ENCODE measurements around the gene BLOC1S5. TPM values are rescaled to one million over a fixed set of nuclear protein-coding genes. Genes with fewer than 3 reads are reported as not detected.

The BLOC1S5 gene
- total and polyA plus RNA-seq, 9 of the 15 experiments (the other 6 are each of a cell fraction or from before 2014, with no cell fraction given), result 8.5 to 41.0 (median 27.7) TPM

- TF ChIP-seq, protein P1, sequence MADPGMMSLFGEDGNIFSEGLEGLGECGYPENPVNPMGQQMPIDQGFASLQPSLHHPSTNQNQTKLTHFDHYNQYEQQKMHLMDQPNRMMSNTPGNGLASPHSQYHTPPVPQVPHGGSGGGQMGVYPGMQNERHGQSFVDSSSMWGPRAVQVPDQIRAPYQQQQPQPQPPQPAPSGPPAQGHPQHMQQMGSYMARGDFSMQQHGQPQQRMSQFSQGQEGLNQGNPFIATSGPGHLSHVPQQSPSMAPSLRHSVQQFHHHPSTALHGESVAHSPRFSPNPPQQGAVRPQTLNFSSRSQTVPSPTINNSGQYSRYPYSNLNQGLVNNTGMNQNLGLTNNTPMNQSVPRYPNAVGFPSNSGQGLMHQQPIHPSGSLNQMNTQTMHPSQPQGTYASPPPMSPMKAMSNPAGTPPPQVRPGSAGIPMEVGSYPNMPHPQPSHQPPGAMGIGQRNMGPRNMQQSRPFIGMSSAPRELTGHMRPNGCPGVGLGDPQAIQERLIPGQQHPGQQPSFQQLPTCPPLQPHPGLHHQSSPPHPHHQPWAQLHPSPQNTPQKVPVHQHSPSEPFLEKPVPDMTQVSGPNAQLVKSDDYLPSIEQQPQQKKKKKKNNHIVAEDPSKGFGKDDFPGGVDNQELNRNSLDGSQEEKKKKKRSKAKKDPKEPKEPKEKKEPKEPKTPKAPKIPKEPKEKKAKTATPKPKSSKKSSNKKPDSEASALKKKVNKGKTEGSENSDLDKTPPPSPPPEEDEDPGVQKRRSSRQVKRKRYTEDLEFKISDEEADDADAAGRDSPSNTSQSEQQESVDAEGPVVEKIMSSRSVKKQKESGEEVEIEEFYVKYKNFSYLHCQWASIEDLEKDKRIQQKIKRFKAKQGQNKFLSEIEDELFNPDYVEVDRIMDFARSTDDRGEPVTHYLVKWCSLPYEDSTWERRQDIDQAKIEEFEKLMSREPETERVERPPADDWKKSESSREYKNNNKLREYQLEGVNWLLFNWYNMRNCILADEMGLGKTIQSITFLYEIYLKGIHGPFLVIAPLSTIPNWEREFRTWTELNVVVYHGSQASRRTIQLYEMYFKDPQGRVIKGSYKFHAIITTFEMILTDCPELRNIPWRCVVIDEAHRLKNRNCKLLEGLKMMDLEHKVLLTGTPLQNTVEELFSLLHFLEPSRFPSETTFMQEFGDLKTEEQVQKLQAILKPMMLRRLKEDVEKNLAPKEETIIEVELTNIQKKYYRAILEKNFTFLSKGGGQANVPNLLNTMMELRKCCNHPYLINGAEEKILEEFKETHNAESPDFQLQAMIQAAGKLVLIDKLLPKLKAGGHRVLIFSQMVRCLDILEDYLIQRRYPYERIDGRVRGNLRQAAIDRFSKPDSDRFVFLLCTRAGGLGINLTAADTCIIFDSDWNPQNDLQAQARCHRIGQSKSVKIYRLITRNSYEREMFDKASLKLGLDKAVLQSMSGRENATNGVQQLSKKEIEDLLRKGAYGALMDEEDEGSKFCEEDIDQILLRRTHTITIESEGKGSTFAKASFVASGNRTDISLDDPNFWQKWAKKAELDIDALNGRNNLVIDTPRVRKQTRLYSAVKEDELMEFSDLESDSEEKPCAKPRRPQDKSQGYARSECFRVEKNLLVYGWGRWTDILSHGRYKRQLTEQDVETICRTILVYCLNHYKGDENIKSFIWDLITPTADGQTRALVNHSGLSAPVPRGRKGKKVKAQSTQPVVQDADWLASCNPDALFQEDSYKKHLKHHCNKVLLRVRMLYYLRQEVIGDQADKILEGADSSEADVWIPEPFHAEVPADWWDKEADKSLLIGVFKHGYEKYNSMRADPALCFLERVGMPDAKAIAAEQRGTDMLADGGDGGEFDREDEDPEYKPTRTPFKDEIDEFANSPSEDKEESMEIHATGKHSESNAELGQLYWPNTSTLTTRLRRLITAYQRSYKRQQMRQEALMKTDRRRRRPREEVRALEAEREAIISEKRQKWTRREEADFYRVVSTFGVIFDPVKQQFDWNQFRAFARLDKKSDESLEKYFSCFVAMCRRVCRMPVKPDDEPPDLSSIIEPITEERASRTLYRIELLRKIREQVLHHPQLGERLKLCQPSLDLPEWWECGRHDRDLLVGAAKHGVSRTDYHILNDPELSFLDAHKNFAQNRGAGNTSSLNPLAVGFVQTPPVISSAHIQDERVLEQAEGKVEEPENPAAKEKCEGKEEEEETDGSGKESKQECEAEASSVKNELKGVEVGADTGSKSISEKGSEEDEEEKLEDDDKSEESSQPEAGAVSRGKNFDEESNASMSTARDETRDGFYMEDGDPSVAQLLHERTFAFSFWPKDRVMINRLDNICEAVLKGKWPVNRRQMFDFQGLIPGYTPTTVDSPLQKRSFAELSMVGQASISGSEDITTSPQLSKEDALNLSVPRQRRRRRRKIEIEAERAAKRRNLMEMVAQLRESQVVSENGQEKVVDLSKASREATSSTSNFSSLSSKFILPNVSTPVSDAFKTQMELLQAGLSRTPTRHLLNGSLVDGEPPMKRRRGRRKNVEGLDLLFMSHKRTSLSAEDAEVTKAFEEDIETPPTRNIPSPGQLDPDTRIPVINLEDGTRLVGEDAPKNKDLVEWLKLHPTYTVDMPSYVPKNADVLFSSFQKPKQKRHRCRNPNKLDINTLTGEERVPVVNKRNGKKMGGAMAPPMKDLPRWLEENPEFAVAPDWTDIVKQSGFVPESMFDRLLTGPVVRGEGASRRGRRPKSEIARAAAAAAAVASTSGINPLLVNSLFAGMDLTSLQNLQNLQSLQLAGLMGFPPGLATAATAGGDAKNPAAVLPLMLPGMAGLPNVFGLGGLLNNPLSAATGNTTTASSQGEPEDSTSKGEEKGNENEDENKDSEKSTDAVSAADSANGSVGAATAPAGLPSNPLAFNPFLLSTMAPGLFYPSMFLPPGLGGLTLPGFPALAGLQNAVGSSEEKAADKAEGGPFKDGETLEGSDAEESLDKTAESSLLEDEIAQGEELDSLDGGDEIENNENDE (IDR thresholded peaks at IDR 0.05; ENCODE audit: low read depth, low read length), result no peak
- TF ChIP-seq ZNF431 (CRISPR knock-in tag; IDR thresholded peaks at IDR 0.05) (0 out of 2 replicates have a peak, but pooled peaks have one; percentile 56), RCOR1 (IDR thresholded peaks at IDR 0.05; ENCODE audit: borderline replicate concordance in 1 of 2, low read depth in 2 of 2, low read length in 2 of 2) (peak in 1 of 2 experiments; percentile 3; a peak in 1 of 4 replicates), ZNF197 (CRISPR knock-in tag; IDR thresholded peaks at IDR 0.05; ENCODE audit: low read depth) (no peak), NR2F6 (CRISPR knock-in tag; IDR thresholded peaks at IDR 0.05) (no peak), SMAD4 (CRISPR knock-in tag; conservative IDR thresholded peaks at IDR 0.05) (0 out of 2 replicates have a peak, but pooled peaks have one; percentile 5), ZNF77 (CRISPR knock-in tag; IDR thresholded peaks at IDR 0.05) (no peak), TCF7L2 (IDR thresholded peaks at IDR 0.05; ENCODE audit: low read depth, low read length) (no peak), HDAC8 (tag; IDR thresholded peaks at IDR 0.05) (no peak)
- TF ChIP-seq, protein P2, sequence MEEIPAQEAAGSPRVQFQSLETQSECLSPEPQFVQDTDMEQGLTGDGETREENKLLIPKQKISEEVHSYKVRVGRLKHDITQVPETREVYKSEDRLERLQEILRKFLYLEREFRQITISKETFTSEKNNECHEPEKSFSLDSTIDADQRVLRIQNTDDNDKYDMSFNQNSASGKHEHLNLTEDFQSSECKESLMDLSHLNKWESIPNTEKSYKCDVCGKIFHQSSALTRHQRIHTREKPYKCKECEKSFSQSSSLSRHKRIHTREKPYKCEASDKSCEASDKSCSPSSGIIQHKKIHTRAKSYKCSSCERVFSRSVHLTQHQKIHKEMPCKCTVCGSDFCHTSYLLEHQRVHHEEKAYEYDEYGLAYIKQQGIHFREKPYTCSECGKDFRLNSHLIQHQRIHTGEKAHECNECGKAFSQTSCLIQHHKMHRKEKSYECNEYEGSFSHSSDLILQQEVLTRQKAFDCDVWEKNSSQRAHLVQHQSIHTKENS (CRISPR knock-in tag; IDR thresholded peaks at IDR 0.05), result no peak
Observed at GRCh38 chr6:8063761-8064637, at the start of gene BLOC1S5 (continued).
